ENCODE results near the gene HK3. TPM values are rescaled to one million over a fixed set of nuclear protein-coding genes. Genes with fewer than 3 reads are reported as not detected.

Gene HK3
- total and polyA plus RNA-seq, 9 of the 15 experiments (the other 6 are each of a cell fraction or from before 2014, with no cell fraction given), result 0.16 TPM; not detected in 8

GRCh38 chr5:176941951-176942350, 42.8 kb upstream of the HK3 start (continued):
- no peak for TF ChIP-seq MTF1 (CRISPR knock-in tag; IDR thresholded peaks at IDR 0.05; ENCODE audit: borderline replicate concordance)

- TF ChIP-seq HDGF (IDR thresholded peaks at IDR 0.05) (no peak), DNMT1 (IDR thresholded peaks at IDR 0.05) (no peak), MYNN (IDR thresholded peaks at IDR 0.05) (no peak), MYNN (CRISPR knock-in tag; IDR thresholded peaks at IDR 0.05) (no peak), PURB (CRISPR knock-in tag; IDR thresholded peaks at IDR 0.05; ENCODE audit: low read depth) (no peak), BACH1 (tag; IDR thresholded peaks at IDR 0.05) (no peak), RAD21 (CRISPR knock-in tag; conservative IDR thresholded peaks at IDR 0.05 in 1 of 2, IDR thresholded peaks at IDR 0.05 in 1 of 2) (no peak), RBBP5 (IDR thresholded peaks at IDR 0.05; ENCODE audit: borderline replicate concordance, insufficient read depth, low read length, poor library complexity, severe bottlenecking) (no peak), RFX7 (CRISPR knock-in tag; IDR thresholded peaks at IDR 0.05) (no peak), SETDB1 (IDR thresholded peaks at IDR 0.05; ENCODE audit: low read length) (no peak)
- H3K36me3 ChIP-seq (ENCODE audit: control insufficient read depth, insufficient read depth, low read length), result peaks cover 75% of the 10 kb centered on the region
- no peaks in the 10 kb centered on the region for H3K27me3 ChIP-seq (ENCODE audit: control insufficient read depth in 2 of 2, insufficient read depth in 2 of 2, low read length in 2 of 2)
- ChIA-PET POLR2A (interaction anchor here (0.9 kb wide), 1 partner anchor 11 kb away, joined by 3 read pairs; no protein-coding TSS in a partner anchor), CTCF (ENCODE audit: low intra/inter-chr PET ratio) (no interaction called here)
- H3K79me2 ChIP-seq (ENCODE audit: control insufficient read depth, insufficient read depth, low read length), result no peaks in the 10 kb centered on the region
- in situ Hi-C loops (cut with MboI) (no loop called here), intact Hi-C loops (cut with micrococcal nuclease) (no loop called here)
- peaks cover 7 to 15% of the 10 kb centered on the region in 2 experiments; a peak in 3 of 5 replicates for H3K4me1 ChIP-seq (replicated peaks in 1 of 2; ENCODE audit: control insufficient read depth in 2 of 2, insufficient read depth in 2 of 2, low read length in 2 of 2)
- H3K9me1 ChIP-seq (ENCODE audit: control insufficient read depth, insufficient read depth, low read length), result no peaks in the 10 kb centered on the region
- H4K20me1 ChIP-seq (replicated peaks; ENCODE audit: control insufficient read depth, insufficient read depth, low read length), result no peaks in the 10 kb centered on the region
- no peaks in the 10 kb centered on the region for H3K9me3 ChIP-seq (replicated peaks; ENCODE audit: control insufficient read depth, insufficient read depth, low read depth, low read length)
- ATAC-seq (peak; percentile 21; the same call in 1 of the 3 replicates), FAIRE-seq (no peak), DNase-seq (ENCODE audit: extremely low read depth in 1 of 4, low spot score in 3 of 4) (no peak)
- H3K4me3 ChIP-seq, result no peak overlapping the region
- H3K9ac ChIP-seq (ENCODE audit: insufficient read depth in 1 of 2, low read depth in 2 of 2, low read length in 2 of 2), result no peak overlapping the region
- H2AFZ ChIP-seq (ENCODE audit: low read depth, low read length), result no peak overlapping the region
- no peak overlapping the region for H3K4me2 ChIP-seq (ENCODE audit: insufficient read depth, low read length)
- no TSS peak for BruUV-seq (replicated peaks)
- 33% methylated on average over 1 of the region's 1 CpG for WGBS (ENCODE audit: insufficient coverage, low coverage, missing lambda C conversion rate)
- no peak overlapping the region for H3K27ac ChIP-seq (ENCODE audit: extremely low read depth, low read depth, low read length)
Observed at GRCh38 chr5:176938472-176938871, 39.3 kb upstream of the HK3 start.

All from K562 (cell line).